Measurements from ENCODE around the gene UAP1L1.

Gene UAP1L1

GRCh38 chr9:137128158-137128861, 51.0 kb downstream of the UAP1L1 start:
- in situ Hi-C loops (cut with MboI; ENCODE audit: low sequenced_read_pairs), result no loop called here

- in situ Hi-C loops (cut with MboI; ENCODE audit: low sequenced_read_pairs), result no loop called here
Observed at GRCh38 chr9:137128862-137129455, 51.6 kb downstream of the UAP1L1 start.

- in situ Hi-C loops (cut with MboI; ENCODE audit: low sequenced_read_pairs), result no loop called here
Observed at GRCh38 chr9:137129456-137130175, 52.3 kb downstream of the UAP1L1 start.

GRCh38 chr9:137130176-137130755, 52.9 kb downstream of the UAP1L1 start:
- in situ Hi-C loops (cut with MboI; ENCODE audit: low sequenced_read_pairs), result no loop called here
